Epithelial cell of proximal tubule (primary cell): Measurements from ENCODE around the gene RETREG1. TPM values are rescaled to one million over a fixed set of nuclear protein-coding genes. Genes with fewer than 3 reads are reported as not detected.

Experiments
- DNase-seq: peaks from one replicate; pipeline ENCODE4 v3.0.0-alpha.2; 2011; ENCODE audit warnings: low read depth
- H3K4me3 ChIP-seq: 2 replicates; pipeline ENCODE4 v1.5.1; 2011; ENCODE audit warnings: low read depth, mild to moderate bottlenecking, low read length
- CTCF ChIP-seq: conservative IDR thresholded peaks from 2 replicates; pipeline ENCODE4 v1.5.1; 2012; ENCODE audit warnings: low read depth, mild to moderate bottlenecking, low read length
- total RNA-seq: library from RNA; depleted of rRNA; stranded (reverse); fragments of >200 nt; gene quantifications from 2 replicates; pipeline ENCODE4 v1.2.3, GENCODE V29; 2015

RETREG1 gene
- total RNA-seq, 1 donor from 2014 or later = 17.5 TPM

DNA sequence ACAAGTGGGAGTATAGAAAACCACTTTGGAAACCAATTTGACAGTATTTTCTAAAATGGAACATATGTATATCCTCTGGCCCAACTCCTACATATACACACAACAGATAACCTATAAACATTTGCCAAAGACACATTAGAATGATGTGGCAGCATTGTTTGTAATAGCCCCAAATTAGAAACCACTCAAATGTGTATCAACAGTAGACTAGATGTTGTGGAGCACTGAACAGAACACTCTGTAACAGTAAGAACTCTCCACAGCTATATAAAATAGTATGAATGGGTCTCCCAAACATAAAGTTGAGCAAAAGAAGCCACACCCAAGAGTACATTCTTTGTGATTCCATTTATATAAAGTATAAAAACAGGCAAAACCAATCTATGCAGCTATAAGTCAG is 157.3 kb downstream of the RETREG1 start:
- DNase-seq = no peak
- no peak overlapping the region for H3K4me3 ChIP-seq
- TF ChIP-seq CTCF = no peak

- no peak for DNase-seq
- TF ChIP-seq CTCF = no peak
- no peak overlapping the region for H3K4me3 ChIP-seq
These were observed 158.9 kb downstream of the RETREG1 start for GRCh38 chr5:16457853-16458252.

DNA sequence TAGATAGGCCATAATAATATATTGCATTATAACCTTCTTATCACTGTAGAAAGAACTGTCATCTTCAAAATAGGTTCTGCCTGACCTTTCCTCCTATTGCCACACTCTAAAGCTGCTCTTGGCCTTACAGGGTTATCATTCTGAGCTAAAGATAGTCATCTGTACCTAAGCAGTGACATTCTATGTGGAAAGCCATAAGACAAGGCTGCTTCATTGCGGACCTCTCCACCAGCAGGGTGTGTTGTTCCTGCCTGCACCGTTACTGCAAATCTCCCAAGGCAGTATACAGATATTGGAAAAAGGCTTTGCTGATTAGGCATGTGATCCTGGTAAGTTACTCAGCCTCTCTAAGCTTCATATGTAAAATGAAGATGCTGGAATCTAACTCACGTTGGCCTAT is 159.3 kb downstream of the RETREG1 start:
- peak; percentile 11 for TF ChIP-seq CTCF
- H3K4me3 ChIP-seq = no peak overlapping the region
- DNase-seq = no peak

DNA sequence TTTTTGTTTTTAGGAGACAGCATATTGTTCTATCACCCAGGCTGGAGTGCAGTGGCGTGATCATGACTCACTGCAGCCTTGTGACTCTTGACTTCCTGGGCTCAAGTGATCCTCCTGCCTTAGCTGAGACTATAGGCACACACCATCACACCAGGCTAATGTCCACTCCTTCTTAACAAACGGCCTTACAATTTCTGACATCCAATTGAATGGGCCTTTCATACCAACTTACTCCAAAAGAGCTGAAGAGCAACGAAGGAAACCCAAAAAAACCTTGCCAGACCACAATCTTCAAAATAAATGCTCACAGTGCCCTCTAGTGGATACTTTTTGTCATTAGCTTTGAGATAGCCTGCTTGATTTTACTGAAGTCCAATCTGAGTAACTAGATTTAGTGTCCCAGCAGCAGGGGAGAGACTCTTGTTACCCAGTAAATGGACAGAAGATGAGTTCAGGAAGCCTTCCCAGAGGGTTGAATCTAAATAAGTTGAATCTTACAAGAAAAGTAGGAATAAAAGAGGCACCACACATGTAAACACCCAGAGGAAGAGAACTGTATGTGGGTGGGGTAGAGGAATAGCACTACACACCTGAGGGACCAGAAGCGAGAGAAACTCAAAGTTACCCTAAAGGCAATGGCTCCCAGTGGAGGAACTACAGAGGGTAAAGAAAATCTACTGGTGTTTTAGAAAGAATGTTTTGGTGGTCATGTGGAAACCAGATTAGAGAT is 160.5 kb downstream of the RETREG1 start:
- TF ChIP-seq CTCF = peak; percentile 79
- no peak overlapping the region for H3K4me3 ChIP-seq
- peak; percentile 74 for DNase-seq

DNA sequence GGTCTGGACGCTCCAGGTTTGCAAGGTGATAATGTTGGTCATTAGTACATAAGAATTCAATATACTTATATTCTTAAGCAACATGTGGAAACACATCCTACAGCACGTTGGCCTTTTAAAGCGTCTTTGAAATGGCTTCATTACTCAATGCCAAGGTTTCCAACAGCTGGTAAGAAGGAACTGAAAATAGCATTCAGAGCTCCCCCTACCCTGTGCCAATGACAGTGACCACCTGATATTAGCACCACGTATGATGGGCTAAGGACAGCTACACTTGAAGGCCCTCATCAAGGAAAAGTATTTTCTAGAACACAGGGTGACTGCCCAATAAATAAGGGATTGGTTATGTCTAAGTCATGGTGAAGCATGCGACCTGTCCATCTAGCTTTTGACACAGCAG is 161.1 kb downstream of the RETREG1 start:
- DNase-seq = no peak
- no peak overlapping the region for H3K4me3 ChIP-seq
- TF ChIP-seq CTCF = no peak

DNA sequence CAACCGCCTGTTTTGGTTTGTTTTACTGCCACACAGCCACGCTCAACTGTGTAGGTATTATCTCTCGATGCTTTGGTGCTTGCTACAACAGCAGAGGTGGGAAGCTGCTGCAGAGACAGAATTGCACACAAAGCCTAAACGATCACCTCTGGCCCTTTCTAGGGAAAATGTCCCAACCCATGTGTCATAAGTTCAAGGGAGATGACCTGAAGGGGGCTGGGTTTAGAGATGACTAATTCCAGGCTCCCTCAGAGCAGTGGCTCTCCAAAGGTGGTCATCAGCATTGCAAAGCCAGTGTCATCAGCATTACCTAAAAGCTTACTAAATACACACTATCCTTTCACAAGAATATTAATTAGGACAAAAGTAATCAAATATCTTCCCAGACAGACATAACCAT is 162.1 kb downstream of the RETREG1 start:
- TF ChIP-seq CTCF = no peak
- no peak for DNase-seq
- no peak overlapping the region for H3K4me3 ChIP-seq

- no peak for DNase-seq
- H3K4me3 ChIP-seq = no peak overlapping the region
- TF ChIP-seq CTCF = peak; percentile 9
These were observed 163.2 kb downstream of the RETREG1 start for GRCh38 chr5:16453609-16454008.
